OCI-LY3 (cell line): ENCODE measurements around the gene FOXS1.

Source experiments
- CTCF ChIP-seq: fragments of 200-600, 300-600 bp; sonication (generic); IDR thresholded peaks from 2 replicates; pipeline ENCODE4 v1.5.1; 2014; ENCODE audit warnings: antibody characterized with exemption, low read length, low read depth
- EZH2phosphoT487 ChIP-seq: fragments of 200-600 bp; shearing (Covaris generic); IDR thresholded peaks from 2 replicates; pipeline ENCODE4 v1.6.1; 2018; ENCODE audit warnings: antibody characterized with exemption, mixed run types, low read depth

DNA sequence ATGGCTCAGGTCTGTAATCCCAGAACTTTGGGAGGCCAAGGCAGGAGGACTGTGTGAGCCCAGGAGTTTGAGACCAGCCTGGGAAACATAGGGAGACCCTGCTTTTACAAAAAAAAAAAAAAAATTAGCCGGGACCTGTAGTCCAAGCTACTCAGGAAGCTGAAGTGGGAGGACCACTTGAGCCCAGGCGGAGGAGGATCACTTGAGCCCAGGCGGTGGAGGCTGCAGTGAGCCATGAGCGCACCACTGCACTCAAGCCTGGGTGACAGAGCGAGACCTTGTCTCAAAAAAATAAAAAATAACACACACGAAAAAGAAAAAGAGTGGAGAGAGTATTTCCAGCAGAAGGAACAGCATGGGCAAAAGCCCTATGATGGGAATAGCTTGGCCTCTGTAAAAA is 27.0 kb upstream of the FOXS1 start:
- no peak for TF ChIP-seq CTCF
- no peak for TF ChIP-seq EZH2phosphoT487
